GM12891 (cell line): Measurements from ENCODE around the gene WDR7.

Experiments used
- DNase-seq: peaks from one replicate; pipeline ENCODE4 v3.0.0; 2011; ENCODE audit warnings: low spot score; ENCODE audit not compliant: insufficient read length
- FAIRE-seq: peaks from 2 replicates; lab custom pipeline; 2011; peaks lifted over from hg19 to GRCh38; lab: Jason Lieb, UNC
- PAX5 ChIP-seq: IDR thresholded peaks from 2 replicates; pipeline ENCODE4 v1.6.1; 2011; ENCODE audit warnings: low read length, moderate library complexity, mild to moderate bottlenecking; ENCODE audit not compliant: insufficient read depth, severe bottlenecking
- POLR2A ChIP-seq: IDR thresholded peaks from 2 replicates; pipeline ENCODE4 v1.6.1; 2011; ENCODE audit warnings: low read depth, low read length, control low read depth
- POLR2AphosphoS5 ChIP-seq: IDR thresholded peaks from 2 replicates; pipeline ENCODE4 v1.6.1; 2011; ENCODE audit warnings: low read depth, low read length, control low read depth
- POU2F2 ChIP-seq: IDR thresholded peaks from 2 replicates; pipeline ENCODE4 v1.6.1; 2011; ENCODE audit warnings: low read depth, mild to moderate bottlenecking, control low read depth, low read length, moderate library complexity
- SPI1 ChIP-seq: IDR thresholded peaks from 2 replicates; pipeline ENCODE4 v1.6.1; 2011; ENCODE audit warnings: low read depth, low read length, control low read depth
- TAF1 ChIP-seq: IDR thresholded peaks from 2 replicates; pipeline ENCODE4 v1.6.1; 2011; ENCODE audit warnings: low read depth, low read length, control low read depth

WDR7 gene

GRCh38 chr18:56787390-56787789 is 136.2 kb downstream of the WDR7 start:
- FAIRE-seq (no peak), DNase-seq (no peak)
- TF ChIP-seq POU2F2 (no peak), TAF1 (no peak), POLR2A (no peak), PAX5 (no peak), POLR2AphosphoS5 (no peak)

- peak; percentile 71 for FAIRE-seq
- TF ChIP-seq TAF1, result no peak
- TF ChIP-seq POLR2A, result no peak
- TF ChIP-seq SPI1, result no peak
- no peak for TF ChIP-seq POU2F2
- TF ChIP-seq PAX5, result no peak
- TF ChIP-seq POLR2AphosphoS5, result no peak
- DNase-seq, result no peak
Observed at GRCh38 chr18:56789004-56789888, 138.1 kb downstream of the WDR7 start.

GRCh38 chr18:56789889-56790180 is 138.7 kb downstream of the WDR7 start:
- DNase-seq, result no peak
- no peak for FAIRE-seq
- TF ChIP-seq POU2F2 (no peak), SPI1 (no peak), POLR2AphosphoS5 (no peak), POLR2A (no peak), TAF1 (no peak)

- DNase-seq, result no peak
- FAIRE-seq, result no peak
- no peak for TF ChIP-seq POLR2AphosphoS5
- no peak for TF ChIP-seq SPI1
- no peak for TF ChIP-seq POU2F2
- TF ChIP-seq TAF1, result no peak
- TF ChIP-seq POLR2A, result no peak
- TF ChIP-seq PAX5, result no peak
Observed at GRCh38 chr18:56795381-56795780, 144.2 kb downstream of the WDR7 start.

- TF ChIP-seq PAX5 (no peak), POLR2A (no peak), TAF1 (no peak), POU2F2 (no peak), SPI1 (no peak), POLR2AphosphoS5 (no peak)
- FAIRE-seq (no peak), DNase-seq (no peak)
Observed at GRCh38 chr18:56799756-56800155, 148.6 kb downstream of the WDR7 start.

- TF ChIP-seq POLR2AphosphoS5 (no peak), TAF1 (no peak), PAX5 (no peak), SPI1 (no peak), POU2F2 (no peak), POLR2A (no peak)
- DNase-seq (no peak), FAIRE-seq (no peak)
Observed at GRCh38 chr18:56803051-56803450, 151.9 kb downstream of the WDR7 start.

- DNase-seq (no peak), FAIRE-seq (peak; percentile 16)
- no peak for TF ChIP-seq POLR2AphosphoS5
- TF ChIP-seq POLR2A, result no peak
- TF ChIP-seq SPI1, result no peak
- no peak for TF ChIP-seq TAF1
- TF ChIP-seq PAX5, result no peak
- TF ChIP-seq POU2F2, result no peak
Observed at GRCh38 chr18:56804395-56804794, 153.2 kb downstream of the WDR7 start.

GRCh38 chr18:56807901-56808300 is 156.7 kb downstream of the WDR7 start:
- FAIRE-seq (no peak), DNase-seq (no peak)
- TF ChIP-seq TAF1 (no peak), PAX5 (no peak), POLR2AphosphoS5 (no peak), SPI1 (no peak), POU2F2 (no peak), POLR2A (no peak)

GRCh38 chr18:56812674-56813073 is 161.5 kb downstream of the WDR7 start:
- TF ChIP-seq POLR2AphosphoS5 (no peak), PAX5 (no peak), POLR2A (no peak), TAF1 (no peak), SPI1 (no peak), POU2F2 (no peak)
- FAIRE-seq, result no peak
- DNase-seq, result no peak

GRCh38 chr18:56815926-56816325 is 164.8 kb downstream of the WDR7 start:
- TF ChIP-seq PAX5 (no peak), POLR2AphosphoS5 (no peak), POLR2A (no peak), TAF1 (no peak), SPI1 (no peak), POU2F2 (no peak)
- no peak for FAIRE-seq
- DNase-seq, result no peak
